GM12875 (cell line): ENCODE measurements around the gene TMEM132D.

Source experiments
- H3K4me3 ChIP-seq: one replicate; pipeline ENCODE4 v1.5.1; 2011; ENCODE audit warnings: low read depth, low read length, control low read depth
- CTCF ChIP-seq: IDR thresholded peaks from 2 replicates; pipeline ENCODE4 v1.5.1; 2011; ENCODE audit warnings: low read depth, mild to moderate bottlenecking, control low read depth, inconsistent platforms, low read length, moderate library complexity, borderline replicate concordance; ENCODE audit not compliant: insufficient read depth

The TMEM132D gene

GRCh38 chr12:129840145-129840884 is 63.5 kb downstream of the TMEM132D start:
- TF ChIP-seq CTCF, result no peak
- no peak overlapping the region for H3K4me3 ChIP-seq

DNA sequence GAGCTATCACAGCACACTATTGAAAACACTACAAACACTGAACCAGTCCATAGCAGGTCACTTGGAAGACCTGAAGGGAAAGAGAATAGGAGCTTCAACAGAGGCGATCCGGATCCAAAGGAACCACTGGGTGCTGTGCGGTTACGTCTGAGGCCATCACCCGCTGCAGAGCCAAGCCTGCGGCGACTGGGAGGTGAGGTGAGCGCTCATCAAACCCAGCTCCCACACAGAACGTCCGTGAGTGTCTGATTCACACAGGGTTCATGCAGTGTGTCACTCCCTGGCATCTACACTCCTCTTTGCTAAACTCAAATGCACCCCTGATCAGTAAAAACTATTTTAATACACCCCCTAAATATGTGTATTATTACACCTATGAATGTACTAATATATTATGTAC is 64.1 kb downstream of the TMEM132D start:
- TF ChIP-seq CTCF, result no peak
- H3K4me3 ChIP-seq, result no peak overlapping the region

DNA sequence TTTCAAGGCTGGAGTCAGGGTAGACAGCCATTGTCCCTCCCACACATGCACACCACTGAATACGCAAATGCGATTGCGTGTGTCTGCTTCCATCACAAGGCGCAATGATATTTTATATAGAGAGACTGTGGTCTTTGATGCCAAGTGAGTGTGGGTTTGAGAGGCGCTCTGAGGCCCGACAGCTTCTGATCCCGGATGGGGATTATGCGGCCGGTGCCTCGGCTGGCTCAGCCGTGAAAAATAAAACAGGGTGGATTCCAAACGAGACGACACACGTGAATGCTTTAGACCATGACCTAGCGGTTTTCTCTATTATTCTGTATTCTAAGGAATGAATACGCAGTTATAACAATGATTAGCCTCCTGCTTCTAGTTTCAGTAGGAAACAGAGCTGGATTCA is 72.5 kb downstream of the TMEM132D start:
- no peak overlapping the region for H3K4me3 ChIP-seq
- no peak for TF ChIP-seq CTCF

DNA sequence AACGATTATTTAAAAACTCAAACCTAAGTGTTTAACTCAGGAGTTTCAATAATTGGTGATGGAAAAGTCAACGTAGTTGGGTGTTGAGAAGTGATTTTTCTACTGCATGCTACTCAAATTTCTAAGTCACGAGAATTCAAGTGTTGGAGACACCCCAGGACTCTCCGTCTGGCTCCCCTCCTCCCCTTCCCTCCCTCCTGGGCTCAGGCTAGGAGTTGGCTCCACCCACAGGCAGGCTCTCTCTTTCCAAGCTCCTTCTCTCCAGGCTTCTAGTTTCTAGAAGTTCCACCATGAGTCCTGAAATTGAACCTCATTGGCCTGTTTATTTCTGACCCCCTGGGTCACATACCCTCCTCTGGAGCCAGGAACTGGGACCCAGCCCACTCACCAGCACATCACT is 73.0 kb downstream of the TMEM132D start:
- H3K4me3 ChIP-seq, result no peak overlapping the region
- no peak for TF ChIP-seq CTCF

DNA sequence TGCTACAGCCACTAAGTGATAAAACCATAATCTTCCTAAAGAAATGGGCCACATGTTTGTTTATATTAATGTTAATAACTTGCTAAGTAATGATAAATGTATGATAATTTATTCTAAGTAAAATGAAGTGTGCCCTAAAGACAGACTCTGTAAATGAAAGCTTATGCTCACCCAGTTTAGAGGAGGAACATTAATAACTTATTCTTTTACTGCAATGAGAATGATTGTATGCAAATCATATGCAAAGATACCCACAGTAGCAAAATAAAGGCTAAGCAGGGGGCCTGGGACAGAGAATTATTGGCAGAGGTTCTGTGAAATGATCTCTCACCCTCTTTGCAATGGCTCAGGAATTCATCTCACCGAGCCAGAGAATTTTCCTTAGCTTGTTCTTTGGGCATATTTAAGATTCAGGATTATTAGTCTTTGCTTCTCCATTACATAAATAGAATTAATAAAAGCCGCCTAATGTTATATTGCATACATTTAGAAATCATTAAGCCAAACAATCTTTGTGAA is 75.9 kb downstream of the TMEM132D start:
- TF ChIP-seq CTCF, result no peak
- no peak overlapping the region for H3K4me3 ChIP-seq

DNA sequence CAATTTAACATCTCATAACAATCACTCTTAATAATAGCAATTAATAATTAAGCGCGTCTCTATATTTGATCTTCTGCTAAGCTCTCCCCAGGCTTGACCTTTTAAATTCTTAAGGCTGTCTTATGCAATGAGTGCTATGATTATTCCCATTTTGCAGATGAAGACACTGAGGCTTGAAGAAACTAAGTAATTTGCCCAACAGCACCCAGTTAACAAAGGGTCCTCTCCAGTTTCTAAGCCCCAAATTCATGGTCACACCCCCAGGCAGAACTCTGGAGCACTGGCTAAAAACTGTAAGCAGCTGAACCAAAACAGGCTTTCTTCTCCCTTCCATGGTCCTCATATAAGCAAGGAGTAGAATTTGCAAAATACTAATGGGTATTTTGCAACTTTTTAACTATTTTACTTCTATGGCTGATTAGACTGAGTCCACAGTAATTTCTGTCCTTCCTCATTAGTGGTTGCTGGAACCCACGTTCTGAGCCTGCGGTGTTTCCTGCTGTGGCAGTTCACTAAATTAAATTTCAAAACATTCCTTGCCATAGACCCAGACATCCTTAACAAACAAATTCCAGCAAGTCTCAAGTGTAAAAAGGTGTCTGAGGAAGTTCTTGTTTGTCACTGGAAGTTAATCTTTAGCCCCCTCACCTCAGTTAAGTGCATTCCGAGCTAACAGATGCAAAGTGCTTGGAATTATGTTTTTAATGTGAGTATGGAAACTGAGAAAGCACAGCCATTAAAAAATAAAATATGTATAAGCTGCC is 76.5 kb downstream of the TMEM132D start:
- no peak for TF ChIP-seq CTCF
- no peak overlapping the region for H3K4me3 ChIP-seq

DNA sequence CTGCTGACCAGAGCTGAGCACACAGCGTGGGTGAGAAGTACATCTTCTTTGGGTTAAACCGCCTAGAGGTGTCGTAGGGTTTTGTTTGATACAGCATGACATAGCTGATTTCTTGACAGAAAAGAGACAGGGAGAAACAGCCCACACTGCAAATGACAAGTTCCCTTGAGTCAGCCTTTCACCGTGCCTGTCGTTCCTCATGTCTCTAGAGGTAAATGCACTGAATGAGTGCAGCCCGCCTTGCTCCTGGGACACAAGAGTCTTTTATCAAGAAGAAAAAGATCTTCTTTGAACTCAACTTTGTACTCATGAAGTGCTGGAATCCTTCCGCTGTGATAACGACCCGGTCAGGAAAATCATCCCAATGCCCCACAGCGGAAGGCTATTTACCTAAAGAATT is 77.6 kb downstream of the TMEM132D start:
- TF ChIP-seq CTCF, result no peak
- H3K4me3 ChIP-seq, result no peak overlapping the region
